Inflammatory macrophage (primary cell): ENCODE data around the gene RASAL2.

Experiments
- DNase-seq, 2 donors: peaks; one replicate each; pipeline ENCODE4 v3.0.0-alpha.2; 2020 to 2022

The RASAL2 gene

GRCh38 chr1:178520803-178521202 lies 426.9 kb downstream of the RASAL2 start:
- DNase-seq, result no peak

DNA sequence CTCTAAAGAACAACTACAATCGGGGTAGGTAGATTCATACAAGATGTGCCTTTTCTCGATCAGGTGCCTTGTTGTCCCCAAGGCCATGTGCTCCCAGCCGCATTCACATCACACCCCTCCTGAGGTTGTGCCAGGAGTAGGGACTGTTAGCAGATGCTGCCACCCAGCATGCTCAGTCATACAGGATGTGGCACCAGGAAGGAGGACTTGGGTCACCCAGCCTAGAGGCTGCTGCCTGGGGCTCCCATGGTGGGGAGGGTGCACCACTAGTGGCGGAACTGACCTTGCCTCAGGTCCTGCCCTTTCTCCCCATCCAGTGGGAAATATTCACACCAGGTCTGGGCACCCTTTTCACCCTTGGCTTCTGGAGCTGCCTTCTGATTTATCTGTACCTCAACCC lies 427.3 kb downstream of the RASAL2 start:
- DNase-seq, result no peak

- DNase-seq, result no peak
These were observed 433.2 kb downstream of the RASAL2 start for GRCh38 chr1:178527117-178527516.

DNA sequence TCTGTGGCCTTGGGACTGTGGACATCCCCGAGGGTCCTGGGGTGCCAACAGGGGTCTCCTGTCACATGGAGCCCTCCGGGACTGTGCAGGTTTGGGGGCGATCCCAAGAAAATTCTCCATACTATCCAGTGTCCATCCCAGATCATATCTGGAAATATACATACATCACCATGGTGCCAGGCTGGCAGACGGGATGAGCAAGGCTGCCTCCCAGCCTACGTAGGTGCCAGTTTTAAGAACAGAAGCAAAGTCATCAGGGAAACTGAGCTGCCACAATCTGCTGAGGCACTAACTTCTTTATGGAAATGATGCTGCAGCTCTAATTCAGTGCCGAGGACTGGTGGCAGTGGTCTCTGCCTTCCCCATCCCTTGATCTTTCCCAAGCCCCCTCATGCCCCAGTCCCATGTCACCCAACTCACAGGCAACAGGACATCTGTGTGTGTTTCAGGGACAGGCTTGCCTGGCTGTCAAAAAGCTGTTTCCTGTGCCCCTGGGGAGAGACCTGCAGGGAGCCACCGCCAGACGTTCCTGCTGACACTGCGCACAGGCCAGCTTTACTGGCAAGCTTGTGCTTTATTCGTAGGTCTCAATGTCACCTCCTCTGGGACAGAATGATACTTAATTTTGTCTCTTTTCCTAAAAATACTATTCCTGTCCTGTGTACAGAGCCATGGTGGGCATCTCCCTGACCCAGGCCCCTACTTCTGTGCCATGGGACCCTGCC lies 434.5 kb downstream of the RASAL2 start:
- DNase-seq, result no peak

GRCh38 chr1:178528953-178529335 lies 435.0 kb downstream of the RASAL2 start:
- DNase-seq, result no peak

GRCh38 chr1:178529364-178530036 lies 435.6 kb downstream of the RASAL2 start:
- DNase-seq, result no peak

DNA sequence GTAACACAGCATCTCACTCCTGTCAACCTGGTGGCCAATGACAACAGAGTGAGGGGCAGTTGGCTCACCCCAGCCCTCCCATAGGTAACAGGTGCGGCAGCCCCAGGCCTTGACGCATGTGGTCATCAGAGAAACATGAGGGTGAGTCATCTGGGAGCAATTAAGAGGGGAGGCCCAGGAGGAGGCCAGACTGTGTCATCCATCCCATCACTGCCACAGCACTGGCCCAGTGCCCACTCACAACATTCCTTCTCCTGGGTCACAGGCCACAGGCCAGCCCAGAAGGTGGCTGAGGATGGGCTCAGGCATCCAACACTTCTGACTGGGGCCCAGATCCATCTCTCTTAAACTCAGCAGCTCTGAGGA lies 436.1 kb downstream of the RASAL2 start:
- DNase-seq, result no peak

DNA sequence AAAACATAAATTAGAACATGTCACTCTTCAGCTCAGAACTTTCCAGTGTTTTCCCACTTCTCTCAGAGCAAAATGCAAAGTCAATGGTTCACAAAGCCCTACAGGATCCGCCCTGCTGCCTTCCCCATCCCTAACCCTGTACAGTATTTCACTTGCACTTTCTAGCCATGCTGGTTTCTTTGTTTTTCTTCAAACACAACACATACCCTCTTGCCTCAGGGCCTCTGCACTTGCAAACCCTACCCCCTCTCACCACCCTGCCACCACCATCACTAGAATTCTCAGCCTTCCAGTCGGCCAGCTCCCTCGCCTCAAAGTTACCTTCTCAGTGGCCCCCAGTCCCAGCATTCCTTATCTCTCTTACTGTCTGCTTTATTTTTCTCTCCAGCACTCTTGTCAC lies 436.6 kb downstream of the RASAL2 start:
- no peak for DNase-seq

GRCh38 chr1:178531887-178532286 lies 438.0 kb downstream of the RASAL2 start:
- peak in 1 of 2 donors; percentile 6 for DNase-seq

DNA sequence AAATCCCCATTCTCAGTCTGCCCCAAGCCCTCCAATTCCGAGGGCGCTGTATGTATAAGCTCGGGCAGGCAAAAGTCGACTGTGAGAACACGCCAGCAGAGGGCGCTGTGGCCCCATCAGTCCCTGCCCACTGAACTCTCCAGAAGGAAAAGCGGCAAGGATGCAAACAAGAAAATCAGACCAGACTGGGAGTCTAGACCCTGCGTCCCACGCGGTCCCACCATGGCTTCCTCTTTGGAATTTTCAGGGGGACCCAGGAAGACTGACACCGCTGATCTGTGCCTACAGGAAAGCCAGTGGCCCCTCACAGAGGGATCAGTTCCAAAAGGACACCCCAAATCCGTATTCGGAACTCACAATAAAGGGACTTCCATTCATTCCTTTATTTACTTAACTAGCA lies 438.5 kb downstream of the RASAL2 start:
- DNase-seq, result peak; percentile 74 to 81

DNA sequence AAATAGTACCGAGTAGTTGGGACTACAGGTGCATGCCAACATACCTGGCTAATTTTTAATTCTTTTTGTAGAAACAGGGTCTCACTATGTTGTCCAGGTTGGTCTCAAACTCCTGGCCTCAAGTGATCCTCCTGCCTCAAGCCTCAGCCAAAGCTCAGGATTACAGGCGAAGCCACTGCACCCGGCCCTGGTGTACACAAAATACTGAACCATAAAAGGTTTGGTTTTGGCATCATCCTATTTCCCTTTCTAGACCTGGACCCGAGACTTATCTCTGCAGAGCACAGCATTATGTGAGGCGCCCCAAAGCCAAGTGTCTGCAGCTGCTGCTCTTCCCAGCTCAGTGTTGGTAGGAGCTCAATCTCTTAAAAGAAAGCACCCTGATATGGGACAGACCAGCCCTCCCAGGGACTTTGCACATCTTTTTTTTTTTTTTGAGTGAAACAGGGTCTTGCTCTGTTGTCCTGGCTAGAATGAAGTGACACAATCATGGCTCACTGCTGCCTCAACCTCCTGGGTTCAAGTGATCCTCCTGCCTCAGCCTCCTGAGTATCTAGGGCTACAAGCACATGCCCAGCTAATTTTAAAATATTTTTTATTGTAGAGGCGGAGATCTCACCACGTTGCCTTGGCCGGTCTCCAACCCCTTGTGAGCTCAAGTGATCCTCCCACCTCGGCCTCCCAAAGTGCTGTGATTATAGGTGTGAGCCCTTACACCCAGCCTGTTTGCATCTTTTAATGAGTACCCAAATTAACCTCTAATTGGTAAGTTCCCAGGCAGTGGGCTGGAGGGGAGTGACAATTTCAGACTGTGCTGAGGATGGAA lies 439.4 kb downstream of the RASAL2 start:
- no peak for DNase-seq
